Fibroblast of skin of right quadriceps (primary cell): ENCODE measurements around the gene AP1S1.
"Not testable (repeated sequence)": the region's sequence is repeated elsewhere in the genome, so short reads cannot be mapped to it uniquely, and the experiment has no call there.

Experiments used
- DNase-seq: peaks from one replicate; pipeline ENCODE4 v3.0.0-alpha.2; 2013

The AP1S1 gene

GRCh38 chr7:101125989-101126650 is 28.2 kb upstream of the AP1S1 start:
- peak; percentile 72 for DNase-seq

- peak; percentile 100 for DNase-seq
Measured at GRCh38 chr7:101126651-101127459, 27.4 kb upstream of the AP1S1 start, which contains the start of gene SERPINE1. Gene SERPINE1 (plus strand): TSS chr7:101127104. CDS start chr7:101128394, 1,290 bp downstream.

GRCh38 chr7:101127460-101128039 is 26.7 kb upstream of the AP1S1 start:
- no peak for DNase-seq

- no peak for DNase-seq
Measured at GRCh38 chr7:101128040-101128834, 26.0 kb upstream of the AP1S1 start.

GRCh38 chr7:101129603-101130117 is 24.6 kb upstream of the AP1S1 start:
- DNase-seq = no peak

- not testable (repeated sequence) for DNase-seq
Measured at GRCh38 chr7:101132626-101133600, 21.4 kb upstream of the AP1S1 start.

- DNase-seq = peak; percentile 74
Measured at GRCh38 chr7:101133621-101134398, 20.5 kb upstream of the AP1S1 start.

GRCh38 chr7:101134399-101134980 is 19.8 kb upstream of the AP1S1 start:
- DNase-seq = peak; percentile 84

- DNase-seq = no peak
Measured at GRCh38 chr7:101137651-101138212, 16.5 kb upstream of the AP1S1 start.

GRCh38 chr7:101138213-101138870 is 15.9 kb upstream of the AP1S1 start:
- peak; percentile 98 for DNase-seq

- no peak for DNase-seq
Measured at GRCh38 chr7:101140339-101140699, 14.0 kb upstream of the AP1S1 start.

- no peak for DNase-seq
Measured at GRCh38 chr7:101140746-101141382, 13.4 kb upstream of the AP1S1 start.

GRCh38 chr7:101151908-101152651 is 2.2 kb upstream of the AP1S1 start:
- no peak for DNase-seq

- DNase-seq = no peak
Measured at GRCh38 chr7:101154693-101155102, 422 bp downstream of the AP1S1 start.

- DNase-seq = no peak
Measured at GRCh38 chr7:101155303-101155702, 1.0 kb downstream of the AP1S1 start.

GRCh38 chr7:101156277-101156676 is 2.0 kb downstream of the AP1S1 start:
- DNase-seq = no peak

- DNase-seq = no peak
Measured at GRCh38 chr7:101156866-101157589, 2.8 kb downstream of the AP1S1 start.
